H9 (cell line): Measurements from ENCODE around the gene JAKMIP3. TPM values are rescaled to one million over a fixed set of nuclear protein-coding genes. Genes with fewer than 3 reads are reported as not detected.

Experiments
- DNase-seq: peaks from one replicate; pipeline ENCODE4 v3.0.0-alpha.2; 2017
- H2AFZ ChIP-seq: one replicate; pipeline ENCODE4 v1.6.1; 2013; ENCODE audit warnings: mild to moderate bottlenecking, low read length, control low read depth, moderate library complexity
- H2AK5ac ChIP-seq: 2 replicates; pipeline ENCODE4 v1.6.1; 2013; ENCODE audit warnings: low read length, control low read depth, mixed read lengths; ENCODE audit not compliant: insufficient read length
- H2BK120ac ChIP-seq: one replicate; pipeline ENCODE4 v1.6.1; 2013; ENCODE audit warnings: low read depth, mild to moderate bottlenecking, low read length, control low read depth, inconsistent platforms; ENCODE audit not compliant: poor library complexity, severe bottlenecking
- H2BK12ac ChIP-seq: 2 replicates; pipeline ENCODE4 v1.6.1; 2013; ENCODE audit warnings: low read length, control low read depth, mixed read lengths, low read depth; ENCODE audit not compliant: insufficient read length
- H2BK15ac ChIP-seq: 2 replicates; pipeline ENCODE4 v1.6.1; 2013; ENCODE audit warnings: low read depth, low read length, control low read depth
- H2BK20ac ChIP-seq: one replicate; pipeline ENCODE4 v1.6.1; 2013; ENCODE audit warnings: low read depth, mild to moderate bottlenecking, low read length, control low read depth, inconsistent platforms; ENCODE audit not compliant: poor library complexity, severe bottlenecking
- H2BK5ac ChIP-seq: 2 replicates; pipeline ENCODE4 v1.6.1; 2013; ENCODE audit warnings: low read length, control low read depth, mixed read lengths; ENCODE audit not compliant: insufficient read length
- H3K14ac ChIP-seq: 2 replicates; pipeline ENCODE4 v1.6.1; 2013; ENCODE audit warnings: low read length, control low read depth; ENCODE audit not compliant: insufficient read depth
- H3K18ac ChIP-seq: 2 replicates; pipeline ENCODE4 v1.6.1; 2013; ENCODE audit warnings: low read depth, mild to moderate bottlenecking, mixed read lengths, low read length, control low read depth; ENCODE audit not compliant: insufficient read length
- H3K23ac ChIP-seq: 2 replicates; pipeline ENCODE4 v1.6.1; 2013; ENCODE audit warnings: low read length, control low read depth, mixed read lengths, low read depth; ENCODE audit not compliant: insufficient read length
- H3K23me2 ChIP-seq: 2 replicates; pipeline ENCODE4 v1.6.1; 2013; ENCODE audit warnings: low read depth, mild to moderate bottlenecking, mixed read lengths, low read length, control low read depth; ENCODE audit not compliant: insufficient read length, poor library complexity, severe bottlenecking
- H3K27ac ChIP-seq: 2 replicates; pipeline ENCODE4 v1.5.1; 2013; ENCODE audit warnings: low read length, control low read depth, mixed read lengths, low read depth; ENCODE audit not compliant: insufficient read length
- H3K27me3 ChIP-seq: 2 replicates; pipeline ENCODE4 v1.6.1; 2013; ENCODE audit warnings: low read length, control low read depth, inconsistent platforms; ENCODE audit not compliant: insufficient read depth
- H3K4ac ChIP-seq: 2 replicates; pipeline ENCODE4 v1.6.1; 2013; ENCODE audit warnings: low read depth, mild to moderate bottlenecking, control low read depth, inconsistent platforms, low read length, moderate library complexity
- H3K4me1 ChIP-seq: 2 replicates; pipeline ENCODE4 v1.6.1; 2013; ENCODE audit warnings: low read length, control low read depth, inconsistent platforms; ENCODE audit not compliant: insufficient read depth
- H3K4me2 ChIP-seq: 2 replicates; pipeline ENCODE4 v1.6.1; 2013; ENCODE audit warnings: low read length, control low read depth, mixed read lengths; ENCODE audit not compliant: insufficient read length, insufficient read depth
- H3K56ac ChIP-seq: 2 replicates; pipeline ENCODE4 v1.6.1; 2013; ENCODE audit warnings: low read depth, mild to moderate bottlenecking, mixed read lengths, low read length, control low read depth; ENCODE audit not compliant: insufficient read length
- H3K79me1 ChIP-seq: 2 replicates; pipeline ENCODE4 v1.6.1; 2013; ENCODE audit warnings: low read depth, mild to moderate bottlenecking, moderate library complexity, low read length, control low read depth, inconsistent platforms; ENCODE audit not compliant: insufficient read depth, poor library complexity, severe bottlenecking
- H3K79me2 ChIP-seq: 2 replicates; pipeline ENCODE4 v1.6.1; 2013; ENCODE audit warnings: low read length, control low read depth, inconsistent platforms; ENCODE audit not compliant: insufficient read depth
- H3K9ac ChIP-seq: 2 replicates; pipeline ENCODE4 v1.6.1; 2013; ENCODE audit warnings: low read length, control low read depth, mixed read lengths; ENCODE audit not compliant: insufficient read length; ENCODE audit errors: extremely low read depth
- H3K9me3 ChIP-seq: one replicate; pipeline ENCODE4 v1.6.1; 2013; ENCODE audit warnings: low read depth, low read length, inconsistent platforms; ENCODE audit not compliant: control insufficient read depth
- H3T11ph ChIP-seq: one replicate; pipeline ENCODE4 v1.6.1; 2013; ENCODE audit warnings: mild to moderate bottlenecking, low read length, control low read depth, inconsistent platforms
- H4K20me1 ChIP-seq: one replicate; pipeline ENCODE4 v1.6.1; 2013; ENCODE audit not compliant: control insufficient read depth, insufficient read length, insufficient read depth
- H4K5ac ChIP-seq: 2 replicates; pipeline ENCODE4 v1.6.1; 2013; ENCODE audit warnings: low read depth, mild to moderate bottlenecking, mixed read lengths, low read length, control low read depth; ENCODE audit not compliant: insufficient read length
- H4K8ac ChIP-seq: replicated peaks from 2 replicates; pipeline ENCODE4 v1.6.1; 2013; ENCODE audit warnings: low read length, control low read depth, mixed read lengths, low read depth; ENCODE audit not compliant: insufficient read length
- H4K91ac ChIP-seq: 2 replicates; pipeline ENCODE4 v1.6.1; 2013; ENCODE audit warnings: low read depth, mild to moderate bottlenecking, moderate library complexity, mixed read lengths, low read length, control low read depth; ENCODE audit not compliant: insufficient read length
- H3K27ac Mint-ChIP-seq, 3 experiments: 2 replicates in 2 of 3; 3 replicates in 1 of 3; pipeline ENCODE4 v1.8.0; 2020 to 2021; ENCODE audit warnings: mixed read lengths in 3 of 3, mild to moderate bottlenecking in 1 of 3, moderate library complexity in 1 of 3
- H3K27me3 Mint-ChIP-seq: 2 replicates; pipeline ENCODE4 v1.8.0; 2021; ENCODE audit warnings: low read depth, mild to moderate bottlenecking, moderate library complexity, mixed read lengths
- H3K36me3 Mint-ChIP-seq, 3 experiments: 2 replicates in 2 of 3; 3 replicates in 1 of 3; pipeline ENCODE4 v1.8.0; 2020 to 2021; ENCODE audit warnings: low read depth in 3 of 3, mixed read lengths in 3 of 3; ENCODE audit not compliant: insufficient read depth in 1 of 3
- H3K4me1 Mint-ChIP-seq, 2 experiments: 2 replicates each; pipeline ENCODE4 v1.8.0; 2020; ENCODE audit warnings: mixed read lengths in 2 of 2
- H3K4me3 Mint-ChIP-seq, 2 experiments: 2 replicates in 1 of 2; 3 replicates in 1 of 2; pipeline ENCODE4 v1.8.0; 2020 to 2021; ENCODE audit warnings: mild to moderate bottlenecking in 2 of 2, mixed read lengths in 2 of 2, moderate library complexity in 1 of 2
- H3K9me3 Mint-ChIP-seq, 2 experiments: 2 replicates in 1 of 2; 3 replicates in 1 of 2; pipeline ENCODE4 v1.8.0; 2020; ENCODE audit warnings: mild to moderate bottlenecking in 2 of 2, mixed read lengths in 2 of 2, moderate library complexity in 1 of 2
- CTCF ChIP-seq: fragments of 200-600 bp; sonication (generic); conservative IDR thresholded peaks from 3 replicates; pipeline ENCODE4 v1.8.0; 2021; ENCODE audit warnings: antibody characterized with exemption, mild to moderate bottlenecking
- WGBS: extraction: QIAGEN DNeasy Blood & Tissue Kit; methylation state at CpG from one replicate; pipeline ENCODE4 v1.1.7; 2013; ENCODE audit warnings: missing lambda C conversion rate, low lambda C conversion rate, mixed read lengths; ENCODE audit not compliant: insufficient read length; ENCODE audit errors: extremely low coverage; 5-methylcytosine and 5-hydroxymethylcytosine counted together
- total RNA-seq: library from RNA; stranded (reverse); gene quantifications from 2 replicates; pipeline ENCODE4 v1.2.1, GENCODE V29; 2021

JAKMIP3 gene
- total RNA-seq, 1 experiment from 2014 or later, result 0.50 TPM

DNA sequence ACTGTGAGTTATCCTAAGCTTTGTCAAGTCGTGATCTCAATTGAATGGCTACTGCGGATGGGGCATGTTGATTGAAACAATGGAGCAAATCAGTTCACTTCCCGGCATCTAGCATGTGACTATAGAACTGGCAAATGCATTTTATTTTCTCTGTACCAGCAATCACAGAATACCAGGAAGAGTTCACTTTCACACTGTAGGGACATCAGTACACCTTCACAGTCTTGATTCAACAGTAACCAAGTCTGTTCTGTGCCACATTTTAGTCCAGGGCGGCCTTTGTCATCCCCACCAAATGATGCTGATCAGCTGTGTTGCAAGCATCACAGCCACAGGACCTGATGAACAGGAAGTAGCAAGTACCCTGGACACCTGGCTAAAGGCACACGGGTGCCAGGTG, 32.1 kb upstream of the JAKMIP3 start:
- Histone ChIP-seq H4K8ac (no peak overlapping the region), H3K9ac (no peak overlapping the region), H4K20me1 (no peaks in the 10 kb centered on the region), H3K79me1 (no peaks in the 10 kb centered on the region), H4K5ac (no peak overlapping the region), H2BK12ac (no peak overlapping the region), H3K9me3 (no peaks in the 10 kb centered on the region), H3K79me2 (no peaks in the 10 kb centered on the region), H3K4ac (no peak overlapping the region), H3K4me2 (no peak overlapping the region), H4K91ac (no peak overlapping the region), H3K14ac (no peak overlapping the region), H3K23me2 (peaks cover 16% of the 10 kb centered on the region), H3K18ac (no peak overlapping the region), H2AK5ac (no peak overlapping the region), H3K4me1 (no peaks in the 10 kb centered on the region; the same call in 1 of the 2 replicates), H3K27ac (no peak overlapping the region), H2BK20ac (no peak overlapping the region), H2BK5ac (no peak overlapping the region), H3K27me3 (peaks cover 16% of the 10 kb centered on the region; the same call in 1 of the 2 replicates), H3K56ac (no peak overlapping the region), H2BK120ac (no peak overlapping the region), H2AFZ (no peak overlapping the region), H3T11ph (no peak overlapping the region), H2BK15ac (no peak overlapping the region), H3K23ac (no peak overlapping the region)
- H3K9me3 Mint-ChIP-seq, result no peaks in the 10 kb centered on the region; a peak in 2 of 5 replicates
- H3K36me3 Mint-ChIP-seq, result peaks cover 0 to 2% (median 0%) of the 10 kb centered on the region in 3 experiments; a peak in 2 of 7 replicates
- no CpG with 5 or more reads among the region's 5 CpGs for WGBS
- TF ChIP-seq CTCF, result no peak
- no peak overlapping the region for H3K4me3 Mint-ChIP-seq
- H3K27ac Mint-ChIP-seq, result no peak overlapping the region
- DNase-seq, result no peak
- peaks cover 77% of the 10 kb centered on the region for H3K27me3 Mint-ChIP-seq
- peaks cover 15 to 24% of the 10 kb centered on the region in 2 experiments for H3K4me1 Mint-ChIP-seq
